H1 (cell line): ENCODE results near the gene INSIG1.

Source experiments
- BACH1 ChIP-seq: IDR thresholded peaks from 2 replicates; pipeline ENCODE4 v1.6.1; 2012; ENCODE audit warnings: low read length, improper control_type of control experiment
- CEBPB ChIP-seq: IDR thresholded peaks from 2 replicates; pipeline ENCODE4 v1.6.1; 2012; ENCODE audit warnings: low read depth, low read length
- CREB1 ChIP-seq: IDR thresholded peaks from 2 replicates; pipeline ENCODE4 v1.6.1; 2012; ENCODE audit warnings: inconsistent platforms
- KDM1A ChIP-seq: fragments of 200-600, 300-600 bp; sonication (generic); IDR thresholded peaks from 2 replicates; pipeline ENCODE4 v1.7.1; 2016; ENCODE audit warnings: mild to moderate bottlenecking, low read length, borderline replicate concordance
- NRF1 ChIP-seq: IDR thresholded peaks from 2 replicates; pipeline ENCODE4 v1.6.1; 2011; ENCODE audit warnings: mild to moderate bottlenecking, low read depth, low read length, improper control_type of control experiment
- POLR2A ChIP-seq, 2 experiments: IDR thresholded peaks; 1 replicate in 1 of 2; 2 replicates in 1 of 2; pipeline ENCODE4 v1.6.1; 2011; ENCODE audit warnings: low read depth in 2 of 2, low read length in 2 of 2, mild to moderate bottlenecking in 2 of 2; ENCODE audit errors: control extremely low read depth in 1 of 2
- RFX5 ChIP-seq: IDR thresholded peaks from 2 replicates; pipeline ENCODE4 v1.6.1; 2011; ENCODE audit warnings: low read depth, low read length, improper control_type of control experiment, borderline replicate concordance
- RNF2 ChIP-seq: fragments of 200-900, 300-1000 bp; sonication (generic); IDR thresholded peaks from 2 replicates; pipeline ENCODE4 v1.7.1; 2016; ENCODE audit warnings: borderline replicate concordance, low read depth, mild to moderate bottlenecking, antibody characterized with exemption, low read length; ENCODE audit not compliant: poor library complexity, severe bottlenecking; ENCODE audit errors: missing control alignments
- SP1 ChIP-seq: IDR thresholded peaks from 2 replicates; pipeline ENCODE4 v1.6.1; 2011; ENCODE audit warnings: low read depth, low read length
- ZNF274 ChIP-seq: IDR thresholded peaks from 2 replicates; pipeline ENCODE4 v1.7.0; 2012; ENCODE audit warnings: low read length, borderline replicate concordance; ENCODE audit errors: extremely low read depth
- TF ChIP-seq, protein P1 (sequence below), 3 experiments: IDR thresholded peaks; 1 replicate in 2 of 3; 2 replicates in 1 of 3; pipeline versions ENCODE4 v1.5.1 to v1.6.1; 2011; ENCODE audit warnings: low read length in 3 of 3, mild to moderate bottlenecking in 3 of 3, inconsistent platforms in 2 of 3, low read depth in 1 of 3, moderate library complexity in 1 of 3; ENCODE audit not compliant: insufficient read depth in 1 of 3; ENCODE audit errors: control extremely low read depth in 1 of 3
- TF ChIP-seq, protein P2 (sequence below): IDR thresholded peaks from 2 replicates; pipeline ENCODE4 v1.6.1; 2012; ENCODE audit warnings: inconsistent platforms

DNA sequence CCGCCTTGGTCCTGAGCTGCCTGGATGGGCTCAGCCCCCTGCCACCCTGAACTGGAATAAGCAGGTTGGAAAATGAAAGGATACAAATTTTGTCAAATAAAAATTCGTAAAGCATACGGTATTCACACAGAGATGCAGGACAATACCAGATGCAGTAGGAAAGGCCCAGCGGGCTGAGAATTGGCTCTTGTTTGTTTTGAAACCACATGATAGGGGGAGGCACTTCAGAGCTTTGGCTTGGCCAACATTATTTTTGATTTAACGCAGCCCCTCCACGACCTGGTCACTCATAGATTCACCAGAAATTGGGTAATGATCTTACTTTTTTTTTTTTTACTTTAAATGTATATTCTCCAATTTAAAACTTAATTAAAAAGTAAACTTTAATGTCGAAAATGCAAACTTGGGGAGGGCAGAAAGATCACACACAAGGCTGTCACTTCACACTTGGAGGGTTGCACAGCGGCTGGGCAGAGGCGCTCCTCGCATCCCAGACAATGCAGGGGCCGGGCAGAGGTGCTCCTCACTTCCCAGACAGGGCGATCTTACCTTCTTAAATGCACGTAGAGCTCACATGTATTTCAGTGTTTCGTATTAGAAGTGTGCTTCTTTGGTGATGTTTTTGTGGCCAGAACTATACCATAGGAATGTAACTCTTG lies 17.8 kb upstream of the INSIG1 start:
- TF ChIP-seq ZNF274: no peak
- TF ChIP-seq, protein P1, sequence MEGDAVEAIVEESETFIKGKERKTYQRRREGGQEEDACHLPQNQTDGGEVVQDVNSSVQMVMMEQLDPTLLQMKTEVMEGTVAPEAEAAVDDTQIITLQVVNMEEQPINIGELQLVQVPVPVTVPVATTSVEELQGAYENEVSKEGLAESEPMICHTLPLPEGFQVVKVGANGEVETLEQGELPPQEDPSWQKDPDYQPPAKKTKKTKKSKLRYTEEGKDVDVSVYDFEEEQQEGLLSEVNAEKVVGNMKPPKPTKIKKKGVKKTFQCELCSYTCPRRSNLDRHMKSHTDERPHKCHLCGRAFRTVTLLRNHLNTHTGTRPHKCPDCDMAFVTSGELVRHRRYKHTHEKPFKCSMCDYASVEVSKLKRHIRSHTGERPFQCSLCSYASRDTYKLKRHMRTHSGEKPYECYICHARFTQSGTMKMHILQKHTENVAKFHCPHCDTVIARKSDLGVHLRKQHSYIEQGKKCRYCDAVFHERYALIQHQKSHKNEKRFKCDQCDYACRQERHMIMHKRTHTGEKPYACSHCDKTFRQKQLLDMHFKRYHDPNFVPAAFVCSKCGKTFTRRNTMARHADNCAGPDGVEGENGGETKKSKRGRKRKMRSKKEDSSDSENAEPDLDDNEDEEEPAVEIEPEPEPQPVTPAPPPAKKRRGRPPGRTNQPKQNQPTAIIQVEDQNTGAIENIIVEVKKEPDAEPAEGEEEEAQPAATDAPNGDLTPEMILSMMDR (IDR thresholded peaks at IDR 0.05; ENCODE audit: control extremely low read depth in 1 of 3, insufficient read depth in 1 of 3, low read depth in 1 of 3, low read length in 3 of 3): no peak
- TF ChIP-seq, protein P2, sequence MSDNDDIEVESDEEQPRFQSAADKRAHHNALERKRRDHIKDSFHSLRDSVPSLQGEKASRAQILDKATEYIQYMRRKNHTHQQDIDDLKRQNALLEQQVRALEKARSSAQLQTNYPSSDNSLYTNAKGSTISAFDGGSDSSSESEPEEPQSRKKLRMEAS: no peak
- TF ChIP-seq NRF1: no peak
- TF ChIP-seq KDM1A: no peak
- no peak for TF ChIP-seq CREB1
- TF ChIP-seq RFX5: no peak
- no peak for TF ChIP-seq POLR2A (IDR thresholded peaks at IDR 0.05; ENCODE audit: control extremely low read depth in 1 of 2, low read depth in 2 of 2, low read length in 2 of 2)
- no peak for TF ChIP-seq RNF2
- TF ChIP-seq BACH1: no peak
- TF ChIP-seq CEBPB: no peak
- no peak for TF ChIP-seq SP1
